SU-DHL-6 (cell line): Measurements from ENCODE around the gene CLHC1.

Experiments used
- H2AFZ ChIP-seq: fragments of 200-600 bp; sonication (generic); 2 replicates; pipeline ENCODE4 v1.6.1; 2014; ENCODE audit warnings: low read depth, mild to moderate bottlenecking, moderate library complexity, mixed read lengths, antibody characterized with exemption, low read length; ENCODE audit not compliant: severe bottlenecking
- H3F3A ChIP-seq: fragments of 200-600 bp; shearing (Covaris generic); 2 replicates; pipeline ENCODE4 v1.6.0; 2016; ENCODE audit warnings: antibody characterized with exemption, mild to moderate bottlenecking; ENCODE audit not compliant: insufficient read depth
- H3K27ac ChIP-seq: fragments of 200-600 bp; sonication (generic); 2 replicates; pipeline ENCODE4 v1.5.1; 2016; ENCODE audit warnings: low read depth, mild to moderate bottlenecking, low read length, moderate library complexity, mixed read lengths
- H3K27me3 ChIP-seq: fragments of 200-600 bp; sonication (generic), shearing (Covaris generic); 2 replicates; pipeline ENCODE4 v1.6.0; 2014; ENCODE audit warnings: mild to moderate bottlenecking, low read length
- H3K36me3 ChIP-seq: fragments of 200-600 bp; sonication (generic); 2 replicates; pipeline ENCODE4 v1.6.1; 2014; ENCODE audit warnings: mild to moderate bottlenecking, low read length, mixed read lengths
- H3K4me2 ChIP-seq: fragments of 300-600, 200-600 bp; shearing (Covaris generic), sonication (generic); 2 replicates; pipeline ENCODE4 v1.6.0; 2014; ENCODE audit warnings: low read length, low read depth, mild to moderate bottlenecking; ENCODE audit not compliant: poor library complexity, severe bottlenecking
- H3K4me3 ChIP-seq: fragments of 200-600 bp; sonication (generic); 2 replicates; pipeline ENCODE4 v1.5.1; 2014; ENCODE audit warnings: antibody characterized with exemption, low read length, mild to moderate bottlenecking, mixed read lengths; ENCODE audit not compliant: insufficient read depth, poor library complexity, severe bottlenecking
- H3K79me2 ChIP-seq: fragments of 200-600 bp; sonication (generic); 2 replicates; pipeline ENCODE4 v1.6.1; 2014; ENCODE audit warnings: mild to moderate bottlenecking, low read length, moderate library complexity; ENCODE audit not compliant: insufficient read depth
- H3K9ac ChIP-seq: fragments of 200-600 bp; sonication (generic); 2 replicates; pipeline ENCODE4 v1.7.0; 2014; ENCODE audit warnings: mild to moderate bottlenecking, low read length
- H3K9me2 ChIP-seq: fragments of 200-600 bp; sonication (generic); replicated peaks from 2 replicates; pipeline ENCODE4 v1.6.1; 2014; ENCODE audit warnings: low read length; ENCODE audit not compliant: insufficient read depth
- H3K9me3 ChIP-seq: fragments of 200-600 bp; sonication (generic); 2 replicates; pipeline ENCODE4 v1.6.1; 2014; ENCODE audit warnings: low read length, mixed read lengths; ENCODE audit not compliant: insufficient read depth
- H4K20me1 ChIP-seq: fragments of 200-600 bp; sonication (generic); 2 replicates; pipeline ENCODE4 v1.6.1; 2014; ENCODE audit warnings: low read depth, mild to moderate bottlenecking, antibody characterized with exemption, low read length, moderate library complexity, mixed read lengths
- EZH2phosphoT487 ChIP-seq: fragments of 200-600 bp; sonication (generic), shearing (Covaris generic); conservative IDR thresholded peaks from 2 replicates; pipeline ENCODE4 v1.6.1; 2018; ENCODE audit warnings: mild to moderate bottlenecking, antibody characterized with exemption, low read length, moderate library complexity, mixed read lengths
- TF ChIP-seq, protein P1 (sequence below): fragments of 200-600 bp; sonication (generic); IDR thresholded peaks from one replicate; pipeline ENCODE4 v1.5.1; 2017; ENCODE audit warnings: antibody characterized with exemption, mild to moderate bottlenecking, low read length, moderate library complexity; ENCODE audit not compliant: insufficient read depth, poor library complexity, severe bottlenecking

The CLHC1 gene

GRCh38 chr2:55138014-55138881 is 93.8 kb downstream of the CLHC1 start:
- TF ChIP-seq EZH2phosphoT487, result no peak
- TF ChIP-seq, protein P1, sequence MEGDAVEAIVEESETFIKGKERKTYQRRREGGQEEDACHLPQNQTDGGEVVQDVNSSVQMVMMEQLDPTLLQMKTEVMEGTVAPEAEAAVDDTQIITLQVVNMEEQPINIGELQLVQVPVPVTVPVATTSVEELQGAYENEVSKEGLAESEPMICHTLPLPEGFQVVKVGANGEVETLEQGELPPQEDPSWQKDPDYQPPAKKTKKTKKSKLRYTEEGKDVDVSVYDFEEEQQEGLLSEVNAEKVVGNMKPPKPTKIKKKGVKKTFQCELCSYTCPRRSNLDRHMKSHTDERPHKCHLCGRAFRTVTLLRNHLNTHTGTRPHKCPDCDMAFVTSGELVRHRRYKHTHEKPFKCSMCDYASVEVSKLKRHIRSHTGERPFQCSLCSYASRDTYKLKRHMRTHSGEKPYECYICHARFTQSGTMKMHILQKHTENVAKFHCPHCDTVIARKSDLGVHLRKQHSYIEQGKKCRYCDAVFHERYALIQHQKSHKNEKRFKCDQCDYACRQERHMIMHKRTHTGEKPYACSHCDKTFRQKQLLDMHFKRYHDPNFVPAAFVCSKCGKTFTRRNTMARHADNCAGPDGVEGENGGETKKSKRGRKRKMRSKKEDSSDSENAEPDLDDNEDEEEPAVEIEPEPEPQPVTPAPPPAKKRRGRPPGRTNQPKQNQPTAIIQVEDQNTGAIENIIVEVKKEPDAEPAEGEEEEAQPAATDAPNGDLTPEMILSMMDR, result no peak
- H3K79me2 ChIP-seq, result no peaks in the 10 kb centered on the region
- H3K27ac ChIP-seq, result no peak overlapping the region
- no peaks in the 10 kb centered on the region for H3K27me3 ChIP-seq
- H3K9ac ChIP-seq, result no peak overlapping the region
- no peaks in the 10 kb centered on the region for H3K36me3 ChIP-seq
- H3K4me3 ChIP-seq, result no peak overlapping the region
- H3K4me2 ChIP-seq, result no peak overlapping the region
- no peak overlapping the region for H2AFZ ChIP-seq
- H3F3A ChIP-seq, result no peaks in the 10 kb centered on the region
- no peaks in the 10 kb centered on the region for H3K9me2 ChIP-seq
- no peaks in the 10 kb centered on the region for H4K20me1 ChIP-seq
- H3K9me3 ChIP-seq, result no peaks in the 10 kb centered on the region

DNA sequence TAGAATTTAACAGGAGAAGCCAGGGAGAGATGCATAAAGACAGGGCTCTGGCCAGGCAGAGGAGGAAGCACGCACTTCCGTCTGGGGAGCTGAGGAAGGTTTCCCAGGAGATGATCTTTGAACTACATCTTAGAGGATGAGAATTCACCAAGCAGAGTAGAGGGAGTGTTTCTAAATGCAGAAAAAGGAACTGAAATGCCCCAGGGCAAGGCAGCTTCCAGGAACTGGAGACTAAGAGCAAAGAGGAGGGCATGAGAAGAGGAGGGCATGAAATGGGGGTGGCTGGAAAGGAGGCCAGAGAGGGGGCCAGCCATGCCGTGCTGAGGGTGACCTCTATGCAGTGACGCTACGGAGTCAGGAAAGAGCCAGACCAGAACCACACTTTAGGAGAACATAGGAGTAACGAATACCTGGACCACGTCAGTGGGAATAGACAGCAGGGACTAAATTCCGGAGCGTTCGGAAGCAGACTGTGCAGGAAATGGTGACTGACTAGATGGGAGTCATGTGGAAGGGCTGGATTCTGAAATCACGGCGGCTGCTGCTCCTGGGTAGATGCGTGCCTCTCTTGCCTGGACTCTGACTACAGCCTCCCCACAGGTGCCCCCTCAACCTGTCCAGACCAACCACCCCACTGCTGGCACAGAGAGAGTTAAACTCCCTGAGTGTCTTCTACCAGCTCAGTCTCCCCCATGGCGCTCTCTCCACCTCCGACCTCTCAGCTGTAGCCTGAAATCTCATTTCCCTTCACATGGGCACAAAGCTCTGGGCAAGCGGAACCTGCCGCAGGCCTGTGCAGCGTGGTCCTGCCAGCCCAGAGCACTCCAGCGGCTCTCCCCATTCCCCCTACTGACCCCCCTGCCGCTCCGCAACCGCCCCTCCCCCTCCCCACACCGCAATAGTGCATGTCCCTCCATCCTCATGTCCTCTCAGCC is 94.8 kb downstream of the CLHC1 start:
- Histone ChIP-seq H3F3A (no peaks in the 10 kb centered on the region), H3K27ac (no peak overlapping the region), H3K36me3 (no peaks in the 10 kb centered on the region), H3K27me3 (no peaks in the 10 kb centered on the region), H3K9me2 (no peaks in the 10 kb centered on the region), H4K20me1 (no peaks in the 10 kb centered on the region), H3K9me3 (no peaks in the 10 kb centered on the region), H2AFZ (no peak overlapping the region), H3K4me3 (no peak overlapping the region), H3K9ac (no peak overlapping the region), H3K4me2 (no peak overlapping the region), H3K79me2 (no peaks in the 10 kb centered on the region)
- TF ChIP-seq, protein P1, result no peak
- no peak for TF ChIP-seq EZH2phosphoT487

DNA sequence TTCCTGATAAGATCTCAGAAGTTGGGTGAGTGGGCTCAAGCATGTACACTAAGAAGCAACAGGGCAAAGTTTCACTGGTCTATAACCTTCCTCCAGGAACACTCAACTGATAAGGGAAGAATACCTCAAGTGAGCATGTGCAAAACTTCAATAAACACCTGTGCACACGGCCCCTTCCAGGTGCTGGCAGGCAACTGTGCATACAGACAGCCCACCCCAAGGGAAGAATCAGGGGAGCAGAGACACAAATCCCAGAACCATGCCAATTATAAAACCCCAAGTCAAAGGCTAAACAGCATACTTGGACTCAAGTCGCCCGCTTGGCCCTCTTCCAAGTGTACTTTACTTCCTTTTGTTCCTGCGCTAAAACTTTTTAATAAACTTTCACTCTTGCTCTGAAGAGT is 96.0 kb downstream of the CLHC1 start:
- H4K20me1 ChIP-seq, result no peaks in the 10 kb centered on the region
- no peak overlapping the region for H3K9ac ChIP-seq
- no peak overlapping the region for H3K4me2 ChIP-seq
- no peaks in the 10 kb centered on the region for H3K79me2 ChIP-seq
- no peaks in the 10 kb centered on the region for H3K9me3 ChIP-seq
- H3K9me2 ChIP-seq, result no peaks in the 10 kb centered on the region
- no peak overlapping the region for H2AFZ ChIP-seq
- no peaks in the 10 kb centered on the region for H3K36me3 ChIP-seq
- no peak overlapping the region for H3K4me3 ChIP-seq
- H3K27me3 ChIP-seq, result no peaks in the 10 kb centered on the region
- H3K27ac ChIP-seq, result no peak overlapping the region
- TF ChIP-seq EZH2phosphoT487, result no peak
- TF ChIP-seq, protein P1, result no peak
- H3F3A ChIP-seq, result no peaks in the 10 kb centered on the region
